Heart left ventricle (tissue), 16 donors: ENCODE results near the gene SFT2D2. TPM values are rescaled to one million over a fixed set of nuclear protein-coding genes. Genes with fewer than 3 reads are reported as not detected.
A peak's percentile ranks its signal among the peaks of the same experiment; 100 is the strongest.
"Not testable (repeated sequence)": the region's sequence is repeated elsewhere in the genome, so short reads cannot be mapped to it uniquely, and the experiment has no call there.

ENCODE experiments used
- ATAC-seq, 4 donors: fragments of 200-7000 bp; cut with Tn5 transposase; one replicate each; pipeline ENCODE4 v1.9.1; 2020 to 2022; ENCODE audit warnings: moderate library complexity in 4 of 4, mild to moderate bottlenecking in 3 of 4, moderate number of reproducible peaks in 1 of 4
- DNase-seq, 5 donors: peaks; one replicate each; pipeline ENCODE4 v3.0.0-alpha.2; 2020
- H3K27ac ChIP-seq, 12 donors: fragments of 200-600 bp; sonication (generic) in 4 of 12; one replicate each; pipeline versions ENCODE4 v1.5.0 to v1.8.0; 2016 to 2022; ENCODE audit warnings: mild to moderate bottlenecking in 2 of 12
- H3K27me3 ChIP-seq, 9 donors: fragments of 200-600 bp; sonication (generic) in 2 of 9; one replicate each; pipeline versions ENCODE4 v1.5.1 to v1.8.0; 2016 to 2022; ENCODE audit warnings: mild to moderate bottlenecking in 3 of 9
- H3K36me3 ChIP-seq, 9 donors: fragments of 200-600 bp; sonication (generic) in 2 of 9; one replicate each; pipeline versions ENCODE4 v1.5.0 to v1.8.0; 2018 to 2022; ENCODE audit warnings: mild to moderate bottlenecking in 2 of 9
- H3K4me1 ChIP-seq, 12 donors: fragments of 200-600 bp; sonication (generic) in 4 of 12; one replicate each; pipeline versions ENCODE4 v1.5.0 to v1.8.0; 2016 to 2022; ENCODE audit warnings: mild to moderate bottlenecking in 3 of 12
- H3K4me3 ChIP-seq, 12 donors: fragments of 200-600 bp; sonication (generic) in 4 of 12; one replicate each; pipeline versions ENCODE4 v1.5.0 to v1.8.0; 2017 to 2022; ENCODE audit warnings: mild to moderate bottlenecking in 9 of 12, moderate library complexity in 4 of 12
- H3K9me3 ChIP-seq, 12 donors: fragments of 200-600 bp; sonication (generic) in 4 of 12; one replicate each; pipeline versions ENCODE4 v1.5.0 to v1.8.0; 2016 to 2022; ENCODE audit warnings: mild to moderate bottlenecking in 1 of 12
- CTCF ChIP-seq, 12 donors: fragments of 200-600 bp; sonication (generic) in 4 of 12; IDR thresholded peaks; one replicate each; pipeline versions ENCODE4 v1.5.0 to v1.8.0; 2018 to 2022; ENCODE audit warnings: antibody characterized with exemption in 12 of 12, mild to moderate bottlenecking in 5 of 12
- POLR2A ChIP-seq, 2 donors: fragments of 450-650 bp; IDR thresholded peaks; one replicate each; pipeline ENCODE4 v1.6.1; 2017; ENCODE audit warnings: antibody characterized with exemption in 2 of 2, mild to moderate bottlenecking in 2 of 2, moderate library complexity in 2 of 2
- WGBS, 4 donors: extraction: QIAGEN DNeasy Blood & Tissue Kit in 2 of 4; methylation state at CpG; one replicate each; pipeline versions ENCODE4 v1.1.5 to v1.1.7; 2013 to 2018; 5-methylcytosine and 5-hydroxymethylcytosine counted together
- intact Hi-C, 10 donors: fragments of 100-400 bp; cut with DNase I; formaldehyde crosslinking; loops; one replicate each; pipeline versions ENCODE4 v1.11.1 to v1.14.2; 2022
- polyA plus RNA-seq, 2 donors: library from polyadenylated mRNA; stranded (reverse); fragments of 200-250 nt; gene quantifications; one replicate each; pipeline ENCODE4 v1.2.3, GENCODE V29; 2013
- total RNA-seq, 9 donors: library from RNA; depleted of rRNA in 2 of 9; stranded (reverse); fragments of >200 nt in 2 of 9; fragmentation: NEBNext Ultra II Directional in 3 of 9; extraction: Animal tissue kit (Norgen Biotek cat#: 25700) in 3 of 9; gene quantifications; one replicate each; pipeline versions ENCODE4 v1.1.0 to v1.2.4, GENCODE V29; 2016 to 2023
- donor health status: ischemic (EF 13 %, LVEDD 7.1; RV severe dilation, severe dysfunction).
- donor health status: healthy with polysubstance abuse.
- donor health status: DM: no; HTN: yes; CAD: no.
- donor health status: DM: no; HTN: no; CAD: no.
- donor health status: ischemic (EF 25% LVEDD 6.9; RV normal size, moderate dysfunction).
- donor health status: ischemic (EF 25% LVEDD 5.7; RV mildly dilated, moderate dysfunction).
- donor health status: healthy.
- donor health status: DM: yes; HTN: yes; CAD: no.
- donor health status: ischemic (EF 35%, LVEDD 5.7; RV mildly dilated, moderate dysfunction).
- donor health status: nonischemic (EF 11% LVEDD 7.7; RV severe dilation, severe dysfunction).
- donor health status: DM: yes; HTN: yes; CAD: no.
- donor health status: PGD.
- donor health status: ischemic (EF 29% LVEDD 5.4; RV normal size, mild dysfunction).
- donor health status: nonischemic (EF 23%, LVEDD 6.1; RV moderate dilation, normal function).

The SFT2D2 gene
- total and polyA plus RNA-seq, 11 donors: 2.7 to 48.7 (median 14.7) TPM

- ATAC-seq: no peak
- DNase-seq: no peak
- intact Hi-C loops: no loop called here
- Histone ChIP-seq H3K4me1 (no peaks in the 10 kb centered on the region), H3K36me3 (peaks cover 0 to 21% (median 11%) of the 10 kb centered on the region in 9 donors), H3K27me3 (no peaks in the 10 kb centered on the region), H3K9me3 (peaks cover 0 to 18% (median 0%) of the 10 kb centered on the region in 12 donors), H3K4me3 (no peak overlapping the region), H3K27ac (no peak overlapping the region)
- no peak for TF ChIP-seq POLR2A (IDR thresholded peaks at IDR 0.05)
- no peak for TF ChIP-seq CTCF (IDR thresholded peaks at IDR 0.05)
Measured at GRCh38 chr1:168206111-168206510, 19.7 kb upstream of the SFT2D2 start.

- H3K4me3 ChIP-seq, H3K4me1 ChIP-seq, H3K36me3 ChIP-seq, H3K27me3 ChIP-seq, H3K27ac ChIP-seq, DNase-seq, ATAC-seq, intact Hi-C loops: not testable (repeated sequence)
- WGBS, 4 donors: 89 to 99% (median 97%) methylated on average over 20 to 33 of the region's 34 CpGs
- peaks cover 0 to 33% (median 2%) of the 10 kb centered on the region in 12 donors for H3K9me3 ChIP-seq
Measured at GRCh38 chr1:168207673-168208072, 18.1 kb upstream of the SFT2D2 start.

GRCh38 chr1:168210312-168210711 is 15.5 kb upstream of the SFT2D2 start:
- intact Hi-C loops: no loop called here
- TF ChIP-seq POLR2A (IDR thresholded peaks at IDR 0.05): no peak
- no peak for TF ChIP-seq CTCF (IDR thresholded peaks at IDR 0.05)
- WGBS, 4 donors: 72 to 92% (median 86%) methylated on average over 3 of the region's 3 CpGs

GRCh38 chr1:168213349-168213748 is 12.5 kb upstream of the SFT2D2 start:
- peaks cover 0 to 40% (median 4%) of the 10 kb centered on the region in 12 donors for H3K9me3 ChIP-seq
- DNase-seq (no peak), ATAC-seq (no peak)
- TF ChIP-seq POLR2A (IDR thresholded peaks at IDR 0.05): no peak
- no peak for TF ChIP-seq CTCF (IDR thresholded peaks at IDR 0.05)
- H3K27ac ChIP-seq: no peak overlapping the region
- H3K27me3 ChIP-seq: no peaks in the 10 kb centered on the region
- H3K36me3 ChIP-seq: no peaks in the 10 kb centered on the region
- intact Hi-C loops: no loop called here
- 96 to 99% (median 98%) methylated on average over 2 of the region's 2 CpGs for WGBS, 4 donors
- no peak overlapping the region for H3K4me3 ChIP-seq
- peaks cover 0 to 7% (median 0%) of the 10 kb centered on the region in 12 donors for H3K4me1 ChIP-seq

More at GRCh38 chr1:168210312-168210711, 15.5 kb upstream of the SFT2D2 start:
- Histone ChIP-seq H3K36me3 (no peaks in the 10 kb centered on the region), H3K9me3 (peaks cover 0 to 47% (median 4%) of the 10 kb centered on the region in 12 donors), H3K27ac (no peak overlapping the region), H3K4me1 (no peaks in the 10 kb centered on the region), H3K27me3 (no peaks in the 10 kb centered on the region), H3K4me3 (no peak overlapping the region)
- ATAC-seq (no peak), DNase-seq (no peak)

GRCh38 chr1:168216171-168216570 is 9.6 kb upstream of the SFT2D2 start:
- no peak for TF ChIP-seq POLR2A (IDR thresholded peaks at IDR 0.05)
- TF ChIP-seq CTCF (IDR thresholded peaks at IDR 0.05): no peak
- intact Hi-C loops: no loop called here
- ATAC-seq: peak; percentile 75 to 86 (median 78)
- Histone ChIP-seq H3K4me1 (peaks cover 0 to 7% (median 0%) of the 10 kb centered on the region in 12 donors), H3K4me3 (no peak overlapping the region), H3K27me3 (no peaks in the 10 kb centered on the region), H3K36me3 (no peaks in the 10 kb centered on the region), H3K27ac (no peak overlapping the region), H3K9me3 (peaks cover 0 to 28% (median 4%) of the 10 kb centered on the region in 12 donors)
- DNase-seq: no peak
- WGBS, 4 donors: 65 to 71% (median 68%) methylated on average over 4 of the region's 4 CpGs
